ENCODE data around the gene TUBB3.
"Not testable (repeated sequence)": the region's sequence is repeated elsewhere in the genome, so short reads cannot be mapped to it uniquely, and the experiment has no call there.

Gene TUBB3

GRCh38 chr16:89903908-89904515 is 19.1 kb upstream of the TUBB3 start:
- DNase-seq, result no peak

- DNase-seq, result no peak
Observed at GRCh38 chr16:89904606-89905510, 18.3 kb upstream of the TUBB3 start.

GRCh38 chr16:89905511-89906139 is 17.5 kb upstream of the TUBB3 start:
- DNase-seq, result no peak

GRCh38 chr16:89906140-89907025 is 16.8 kb upstream of the TUBB3 start:
- no peak for DNase-seq

- DNase-seq, result no peak
Observed at GRCh38 chr16:89907055-89907814, 15.9 kb upstream of the TUBB3 start.

- DNase-seq, result no peak
Observed at GRCh38 chr16:89908236-89908635, 14.9 kb upstream of the TUBB3 start.

GRCh38 chr16:89909777-89910716 is 13.1 kb upstream of the TUBB3 start:
- peak; percentile 35 for DNase-seq

GRCh38 chr16:89910717-89911354 is 12.3 kb upstream of the TUBB3 start:
- no peak for DNase-seq

- no peak for DNase-seq
Observed at GRCh38 chr16:89911375-89911774, 11.8 kb upstream of the TUBB3 start.

GRCh38 chr16:89912143-89912542 is 11.0 kb upstream of the TUBB3 start:
- no peak for DNase-seq

GRCh38 chr16:89912627-89913026 is 10.5 kb upstream of the TUBB3 start:
- no peak for DNase-seq

GRCh38 chr16:89913408-89914387 is 9.4 kb upstream of the TUBB3 start:
- DNase-seq, result no peak

GRCh38 chr16:89914642-89915285 is 8.4 kb upstream of the TUBB3 start:
- DNase-seq, result not testable (repeated sequence)

- DNase-seq, result no peak
Observed at GRCh38 chr16:89915303-89916232, 7.6 kb upstream of the TUBB3 start.

GRCh38 chr16:89917773-89918452 is 5.2 kb upstream of the TUBB3 start:
- DNase-seq, result no peak

- DNase-seq, result no peak
Observed at GRCh38 chr16:89918453-89919347, 4.4 kb upstream of the TUBB3 start, which contains the start of gene MC1R. MC1R (plus strand) TSS chr16:89918862; CDS start chr16:89919259, 397 bp downstream.
